Mesendoderm (in vitro differentiated cells): ENCODE results near the gene TXNRD2.

Experiments
- DNase-seq: peaks from one replicate; pipeline ENCODE4 v3.0.0; 2013
- H2AK5ac ChIP-seq: 2 replicates; pipeline ENCODE4 v1.6.1; 2013; ENCODE audit warnings: low read length, inconsistent platforms
- H2BK120ac ChIP-seq: 2 replicates; pipeline ENCODE4 v1.6.1; 2013; ENCODE audit warnings: low read depth, mild to moderate bottlenecking, low read length, moderate library complexity, mixed read lengths
- H2BK15ac ChIP-seq: replicated peaks from 2 replicates; pipeline ENCODE4 v1.6.1; 2013; ENCODE audit warnings: low read depth, mild to moderate bottlenecking, moderate library complexity
- H2BK5ac ChIP-seq: 2 replicates; pipeline ENCODE4 v1.6.1; 2013; ENCODE audit warnings: low read length, inconsistent platforms
- H3K18ac ChIP-seq: 2 replicates; pipeline ENCODE4 v1.6.1; 2013; ENCODE audit warnings: mild to moderate bottlenecking, low read length, mixed read lengths
- H3K23ac ChIP-seq: one replicate; pipeline ENCODE4 v1.6.1; 2013; ENCODE audit warnings: low read length
- H3K27ac ChIP-seq: 2 replicates; pipeline ENCODE4 v1.5.1; 2013; ENCODE audit warnings: low read depth, mild to moderate bottlenecking, inconsistent platforms, low read length, moderate library complexity
- H3K27me3 ChIP-seq: 2 replicates; pipeline ENCODE4 v1.6.1; 2013; ENCODE audit warnings: low read length, control low read depth, mild to moderate bottlenecking, inconsistent platforms; ENCODE audit not compliant: insufficient read depth, poor library complexity
- H3K36me3 ChIP-seq: 2 replicates; pipeline ENCODE4 v1.6.1; 2013; ENCODE audit warnings: low read length, inconsistent platforms; ENCODE audit not compliant: control insufficient read depth, insufficient read depth
- H3K4ac ChIP-seq: one replicate; pipeline ENCODE4 v1.6.1; 2013; ENCODE audit warnings: low read depth, mild to moderate bottlenecking, low read length, moderate library complexity
- H3K4me1 ChIP-seq: 2 replicates; pipeline ENCODE4 v1.6.1; 2013; ENCODE audit warnings: low read depth, low read length, inconsistent platforms; ENCODE audit not compliant: control insufficient read depth
- H3K4me2 ChIP-seq: 2 replicates; pipeline ENCODE4 v1.6.1; 2013; ENCODE audit warnings: low read length
- H3K4me3 ChIP-seq: 2 replicates; pipeline ENCODE4 v1.5.1; 2013; ENCODE audit warnings: mild to moderate bottlenecking, low read length
- H3K56ac ChIP-seq: one replicate; pipeline ENCODE4 v1.6.1; 2013; ENCODE audit warnings: low read length
- H3K79me1 ChIP-seq: 2 replicates; pipeline ENCODE4 v1.6.1; 2013; ENCODE audit warnings: low read length, inconsistent platforms
- H3K79me2 ChIP-seq: 2 replicates; pipeline ENCODE4 v1.6.1; 2013; ENCODE audit warnings: mild to moderate bottlenecking, low read length; ENCODE audit not compliant: control insufficient read depth, insufficient read depth
- H3K9ac ChIP-seq: 2 replicates; pipeline ENCODE4 v1.6.1; 2013; ENCODE audit warnings: low read length, inconsistent platforms
- H4K5ac ChIP-seq: one replicate; pipeline ENCODE4 v1.6.1; 2013; ENCODE audit warnings: low read length
- H4K8ac ChIP-seq: one replicate; pipeline ENCODE4 v1.6.1; 2013; ENCODE audit warnings: low read depth, mild to moderate bottlenecking, control low read depth, low read length, moderate library complexity
- WGBS: extraction: QIAGEN DNeasy Blood & Tissue Kit; methylation state at CpG from one replicate; pipeline ENCODE4 v1.1.7; 2013; ENCODE audit warnings: low lambda C conversion rate, missing lambda C conversion rate; ENCODE audit not compliant: insufficient coverage; ENCODE audit errors: extremely low coverage; 5-methylcytosine and 5-hydroxymethylcytosine counted together

Gene TXNRD2

GRCh38 chr22:19933341-19934241, 8.0 kb downstream of the TXNRD2 start:
- no peak overlapping the region for H4K8ac ChIP-seq
- no peaks in the 10 kb centered on the region for H3K79me2 ChIP-seq
- no peak overlapping the region for H2AK5ac ChIP-seq
- no CpG with 5 or more reads among the region's 9 CpGs for WGBS
- H3K36me3 ChIP-seq, result no peaks in the 10 kb centered on the region
- H3K79me1 ChIP-seq, result no peaks in the 10 kb centered on the region
- no peak overlapping the region for H3K4me3 ChIP-seq
- H2BK5ac ChIP-seq, result no peak overlapping the region
- H3K56ac ChIP-seq, result no peak overlapping the region
- no peak overlapping the region for H3K9ac ChIP-seq
- no peak overlapping the region for H2BK15ac ChIP-seq
- H3K23ac ChIP-seq, result no peak overlapping the region
- no peak overlapping the region for H3K4ac ChIP-seq
- H3K27ac ChIP-seq, result no peak overlapping the region
- H3K18ac ChIP-seq, result no peak overlapping the region
- H2BK120ac ChIP-seq, result no peak overlapping the region
- no peak overlapping the region for H3K4me2 ChIP-seq
- no peaks in the 10 kb centered on the region for H3K27me3 ChIP-seq
- DNase-seq, result no peak
- no peaks in the 10 kb centered on the region for H3K4me1 ChIP-seq
- no peak overlapping the region for H4K5ac ChIP-seq

GRCh38 chr22:19932367-19933206, 9.0 kb downstream of the TXNRD2 start:
- Histone ChIP-seq H3K4me2 (no peak overlapping the region), H2BK15ac (no peak overlapping the region), H3K4me1 (no peaks in the 10 kb centered on the region), H3K9ac (no peak overlapping the region), H3K23ac (no peak overlapping the region), H3K4me3 (no peak overlapping the region), H2BK5ac (no peak overlapping the region), H3K4ac (no peak overlapping the region), H3K79me1 (no peaks in the 10 kb centered on the region), H3K18ac (no peak overlapping the region), H3K27ac (no peak overlapping the region), H3K79me2 (no peaks in the 10 kb centered on the region), H3K36me3 (no peaks in the 10 kb centered on the region), H3K56ac (no peak overlapping the region), H2AK5ac (no peak overlapping the region), H2BK120ac (no peak overlapping the region), H4K8ac (no peak overlapping the region), H3K27me3 (no peaks in the 10 kb centered on the region), H4K5ac (no peak overlapping the region)
- no CpG with 5 or more reads among the region's 12 CpGs for WGBS
- DNase-seq, result no peak

- H2BK120ac ChIP-seq, result no peak overlapping the region
- H3K4me3 ChIP-seq, result no peak overlapping the region
- WGBS, result no CpG with 5 or more reads among the region's 8 CpGs
Observed at GRCh38 chr22:19931514-19931913, 10.1 kb downstream of the TXNRD2 start.

GRCh38 chr22:19930551-19931486, 10.8 kb downstream of the TXNRD2 start:
- DNase-seq, result no peak
- H2AK5ac ChIP-seq, result no peak overlapping the region
- no peak overlapping the region for H2BK5ac ChIP-seq
- H3K9ac ChIP-seq, result no peak overlapping the region
- no peaks in the 10 kb centered on the region for H3K79me1 ChIP-seq
- no peak overlapping the region for H3K18ac ChIP-seq
- no peak overlapping the region for H4K8ac ChIP-seq
- no peak overlapping the region for H4K5ac ChIP-seq
- no peak overlapping the region for H3K4me3 ChIP-seq
- H3K27ac ChIP-seq, result no peak overlapping the region
- no peaks in the 10 kb centered on the region for H3K4me1 ChIP-seq
- no peak overlapping the region for H3K56ac ChIP-seq
- H3K79me2 ChIP-seq, result no peaks in the 10 kb centered on the region
- H3K4me2 ChIP-seq, result no peak overlapping the region
- WGBS, result no CpG with 5 or more reads among the region's 21 CpGs
- no peak overlapping the region for H2BK15ac ChIP-seq
- H3K23ac ChIP-seq, result no peak overlapping the region
- no peaks in the 10 kb centered on the region for H3K36me3 ChIP-seq
- H3K27me3 ChIP-seq, result no peaks in the 10 kb centered on the region
- H2BK120ac ChIP-seq, result no peak overlapping the region
- no peak overlapping the region for H3K4ac ChIP-seq

More at GRCh38 chr22:19931514-19931913, 10.1 kb downstream of the TXNRD2 start:
- Histone ChIP-seq H4K5ac (no peak overlapping the region), H3K4me2 (no peak overlapping the region), H2BK15ac (no peak overlapping the region), H3K4ac (no peak overlapping the region), H3K56ac (no peak overlapping the region), H2BK5ac (no peak overlapping the region), H3K79me2 (no peaks in the 10 kb centered on the region), H3K79me1 (no peaks in the 10 kb centered on the region), H3K4me1 (no peaks in the 10 kb centered on the region), H3K27ac (no peak overlapping the region), H3K27me3 (no peaks in the 10 kb centered on the region), H3K18ac (no peak overlapping the region), H3K9ac (no peak overlapping the region), H2AK5ac (no peak overlapping the region), H3K36me3 (no peaks in the 10 kb centered on the region), H3K23ac (no peak overlapping the region), H4K8ac (no peak overlapping the region)
- no peak for DNase-seq
